GM12878 (cell line): ENCODE measurements around the gene MMP7.

Source experiments
- ATF3 ChIP-seq: IDR thresholded peaks from 2 replicates; pipeline ENCODE4 v1.6.1; 2011; ENCODE audit warnings: low read depth, mild to moderate bottlenecking, low read length, moderate library complexity, borderline replicate concordance; ENCODE audit errors: extremely low read depth
- BHLHE40 ChIP-seq, 2 experiments: fragments of 450-650 bp in 1 of 2; IDR thresholded peaks; 2 replicates each; pipeline ENCODE4 v1.6.1; 2011 to 2017; ENCODE audit warnings: low read depth in 2 of 2, borderline replicate concordance in 1 of 2, improper control_type of control experiment in 1 of 2, low read length in 1 of 2, mild to moderate bottlenecking in 1 of 2
- CTCF ChIP-seq, 3 experiments: IDR thresholded peaks in 2 of 3; conservative IDR thresholded peaks in 1 of 3; 2 replicates each; pipeline ENCODE4 v1.5.1; 2011; ENCODE audit warnings: low read depth in 3 of 3, low read length in 3 of 3, mild to moderate bottlenecking in 3 of 3, control low read depth in 2 of 3, moderate library complexity in 2 of 3, inconsistent platforms in 1 of 3, mixed read lengths in 1 of 3; ENCODE audit not compliant: control insufficient read depth in 2 of 3, insufficient read depth in 1 of 3; ENCODE audit errors: extremely low read depth in 1 of 3
- SIN3A ChIP-seq: IDR thresholded peaks from 2 replicates; pipeline ENCODE4 v1.6.1; 2012; ENCODE audit warnings: low read depth, low read length, improper control_type of control experiment
- SUZ12 ChIP-seq: fragments of 200-600 bp; sonication (generic); IDR thresholded peaks from one replicate; pipeline ENCODE4 v1.6.1; 2018; ENCODE audit warnings: antibody characterized with exemption, mild to moderate bottlenecking; ENCODE audit not compliant: unreplicated experiment
- USF2 ChIP-seq: IDR thresholded peaks from 2 replicates; pipeline ENCODE4 v1.6.1; 2011; ENCODE audit warnings: low read depth, low read length, improper control_type of control experiment, borderline replicate concordance
- ZNF207 ChIP-seq: fragments of 450-650 bp; IDR thresholded peaks from 2 replicates; pipeline ENCODE4 v1.6.1; 2014; ENCODE audit warnings: antibody characterized with exemption, mild to moderate bottlenecking, borderline replicate concordance
- ZNF217 ChIP-seq: fragments of 450-650 bp; IDR thresholded peaks from 2 replicates; pipeline ENCODE4 v1.6.1; 2017; ENCODE audit warnings: antibody characterized with exemption, mild to moderate bottlenecking

- TF ChIP-seq CTCF (IDR thresholded peaks at IDR 0.05 in 2 of 3, conservative IDR thresholded peaks at IDR 0.05 in 1 of 3; ENCODE audit: control insufficient read depth in 2 of 3, extremely low read depth in 1 of 3, insufficient read depth in 1 of 3, low read depth in 3 of 3, low read length in 3 of 3) (no peak), USF2 (no peak), SUZ12 (no peak), BHLHE40 (IDR thresholded peaks at IDR 0.05; ENCODE audit: borderline replicate concordance in 1 of 2, low read depth in 2 of 2, low read length in 1 of 2) (no peak), ATF3 (no peak), ZNF217 (no peak), ZNF207 (no peak), SIN3A (no peak)
Observed at GRCh38 chr11:102577723-102578122, 47.2 kb upstream of the MMP7 start.
